Measurements from ENCODE around the gene B3GAT1.

B3GAT1 gene

GRCh38 chr11:134340354-134340964 lies 71.6 kb downstream of the B3GAT1 start:
- DNase-seq (ENCODE audit: extremely low read depth, low read depth): no peak
- H3K4me3 ChIP-seq (replicated peaks; ENCODE audit: low read depth, low read length): no peak overlapping the region
- TF ChIP-seq CTCF (IDR thresholded peaks at IDR 0.05; ENCODE audit: low read depth, low read length, missing control alignments): no peak

- no peak for DNase-seq (ENCODE audit: extremely low read depth, low read depth)
- no peak for TF ChIP-seq CTCF (IDR thresholded peaks at IDR 0.05; ENCODE audit: low read depth, low read length, missing control alignments)
- no peak overlapping the region for H3K4me3 ChIP-seq (replicated peaks; ENCODE audit: low read depth, low read length)
Observed at GRCh38 chr11:134339756-134340155, 72.3 kb downstream of the B3GAT1 start.

GRCh38 chr11:134338654-134339053 lies 73.4 kb downstream of the B3GAT1 start:
- no peak for TF ChIP-seq CTCF (IDR thresholded peaks at IDR 0.05; ENCODE audit: low read depth, low read length, missing control alignments)
- no peak for DNase-seq (ENCODE audit: extremely low read depth, low read depth)
- H3K4me3 ChIP-seq (replicated peaks; ENCODE audit: low read depth, low read length): no peak overlapping the region

GRCh38 chr11:134338068-134338467 lies 74.0 kb downstream of the B3GAT1 start:
- DNase-seq (ENCODE audit: extremely low read depth, low read depth): no peak
- TF ChIP-seq CTCF (IDR thresholded peaks at IDR 0.05; ENCODE audit: low read depth, low read length, missing control alignments): no peak
- no peak overlapping the region for H3K4me3 ChIP-seq (replicated peaks; ENCODE audit: low read depth, low read length)

- no peak overlapping the region for H3K4me3 ChIP-seq (replicated peaks; ENCODE audit: low read depth, low read length)
- no peak for DNase-seq (ENCODE audit: extremely low read depth, low read depth)
- TF ChIP-seq CTCF (IDR thresholded peaks at IDR 0.05; ENCODE audit: low read depth, low read length, missing control alignments): no peak
Observed at GRCh38 chr11:134337051-134337450, 75.0 kb downstream of the B3GAT1 start.

- H3K4me3 ChIP-seq (replicated peaks; ENCODE audit: low read depth, low read length): no peak overlapping the region
Observed at GRCh38 chr11:134334796-134335571, 77.1 kb downstream of the B3GAT1 start.

More at GRCh38 chr11:134334796-134335571, 77.1 kb downstream of the B3GAT1 start:
- no peak for DNase-seq (ENCODE audit: extremely low read depth, low read depth)
- no peak for TF ChIP-seq CTCF (IDR thresholded peaks at IDR 0.05; ENCODE audit: low read depth, low read length, missing control alignments)

Data from HFF-Myc (cell line).